Progenitor cell of endocrine pancreas (in vitro differentiated cells): ENCODE data around the gene ARHGAP26. TPM values are rescaled to one million over a fixed set of nuclear protein-coding genes. Genes with fewer than 3 reads are reported as not detected.

Experiments
- DNase-seq: peaks from one replicate; pipeline ENCODE4 v3.0.0; 2021; ENCODE audit warnings: low spot score; ENCODE audit not compliant: unreplicated experiment
- H3K27ac Mint-ChIP-seq: 2 replicates; pipeline ENCODE4 v1.8.0; 2021; ENCODE audit warnings: mild to moderate bottlenecking, moderate library complexity, mixed read lengths
- H3K27me3 Mint-ChIP-seq: 2 replicates; pipeline ENCODE4 v1.8.0; 2021; ENCODE audit warnings: mixed read lengths
- H3K36me3 Mint-ChIP-seq: 2 replicates; pipeline ENCODE4 v1.8.0; 2022; ENCODE audit warnings: mixed read lengths; ENCODE audit not compliant: insufficient read depth
- H3K4me1 Mint-ChIP-seq: 2 replicates; pipeline ENCODE4 v1.8.0; 2021; ENCODE audit warnings: low read depth, mixed read lengths
- H3K4me3 Mint-ChIP-seq: 2 replicates; pipeline ENCODE4 v1.8.0; 2021; ENCODE audit warnings: low read depth, mild to moderate bottlenecking, moderate library complexity, mixed read lengths
- H3K9me3 Mint-ChIP-seq: 2 replicates; pipeline ENCODE4 v1.8.0; 2021; ENCODE audit warnings: low read depth, mixed read lengths
- CTCF ChIP-seq: fragments of 200-600 bp; sonication (generic); IDR thresholded peaks from one replicate; pipeline ENCODE4 v1.5.0; 2021; ENCODE audit warnings: antibody characterized with exemption, mild to moderate bottlenecking; ENCODE audit not compliant: unreplicated experiment
- total RNA-seq: library from RNA; stranded (reverse); gene quantifications from 2 replicates; pipeline ENCODE4 v1.2.1, GENCODE V29; 2021

The ARHGAP26 gene
- total RNA-seq, 1 donor from 2014 or later: 21.3 TPM

GRCh38 chr5:142900927-142901326 is 130.8 kb downstream of the ARHGAP26 start:
- Mint-ChIP-seq H3K9me3 (no peaks in the 10 kb centered on the region), H3K27ac (no peak overlapping the region), H3K4me3 (peak overlapping the region; percentile 9), H3K36me3 (peaks cover 14% of the 10 kb centered on the region), H3K27me3 (no peaks in the 10 kb centered on the region), H3K4me1 (peaks cover 46% of the 10 kb centered on the region)
- no peak for TF ChIP-seq CTCF
- DNase-seq: no peak

GRCh38 chr5:142901476-142902185 is 131.5 kb downstream of the ARHGAP26 start:
- no peaks in the 10 kb centered on the region for H3K27me3 Mint-ChIP-seq
- H3K4me1 Mint-ChIP-seq: peaks cover 40% of the 10 kb centered on the region
- peaks cover 19% of the 10 kb centered on the region for H3K36me3 Mint-ChIP-seq
- DNase-seq: no peak
- no peaks in the 10 kb centered on the region for H3K9me3 Mint-ChIP-seq
- H3K4me3 Mint-ChIP-seq: no peak overlapping the region
- peak overlapping the region; percentile 80 for H3K27ac Mint-ChIP-seq
- no peak for TF ChIP-seq CTCF

- Mint-ChIP-seq H3K4me3 (no peak overlapping the region), H3K9me3 (no peaks in the 10 kb centered on the region), H3K4me1 (peaks cover 38% of the 10 kb centered on the region), H3K27ac (no peak overlapping the region), H3K36me3 (peaks cover 22% of the 10 kb centered on the region), H3K27me3 (no peaks in the 10 kb centered on the region)
- DNase-seq: no peak
- no peak for TF ChIP-seq CTCF
Observed at GRCh38 chr5:142902186-142902965, 132.2 kb downstream of the ARHGAP26 start.

GRCh38 chr5:142904416-142904815 is 134.2 kb downstream of the ARHGAP26 start:
- Mint-ChIP-seq H3K4me1 (peaks cover 33% of the 10 kb centered on the region), H3K27ac (no peak overlapping the region), H3K36me3 (peaks cover 24% of the 10 kb centered on the region), H3K4me3 (no peak overlapping the region), H3K27me3 (no peaks in the 10 kb centered on the region), H3K9me3 (no peaks in the 10 kb centered on the region)
- TF ChIP-seq CTCF: no peak
- DNase-seq: no peak

- DNase-seq: no peak
- H3K4me1 Mint-ChIP-seq: peaks cover 26% of the 10 kb centered on the region
- no peak overlapping the region for H3K4me3 Mint-ChIP-seq
- no peak overlapping the region for H3K27ac Mint-ChIP-seq
- H3K36me3 Mint-ChIP-seq: peaks cover 24% of the 10 kb centered on the region
- no peaks in the 10 kb centered on the region for H3K9me3 Mint-ChIP-seq
- no peaks in the 10 kb centered on the region for H3K27me3 Mint-ChIP-seq
- TF ChIP-seq CTCF: no peak
Observed at GRCh38 chr5:142905348-142905747, 135.2 kb downstream of the ARHGAP26 start.
